ENCODE measurements around the gene SCYL1.
A peak's percentile ranks its signal among the peaks of the same experiment; 100 is the strongest.

SCYL1 gene

GRCh38 chr11:65530157-65530496 is 5.2 kb downstream of the SCYL1 start:
- H3K27me3 ChIP-seq = no peaks in the 10 kb centered on the region
- no peaks in the 10 kb centered on the region for H3K9me3 ChIP-seq
- peaks cover 10 to 11% of the 10 kb centered on the region in 2 experiments for H3K4me1 ChIP-seq (ENCODE audit: control insufficient read depth in 1 of 2, insufficient read depth in 1 of 2, low read depth in 1 of 2, low read length in 1 of 2)
- H3K36me3 ChIP-seq = peaks cover 75% of the 10 kb centered on the region
- peak; percentile 15 for TF ChIP-seq CTCF (IDR thresholded peaks at IDR 0.05)
- no peak overlapping the region for H3K4me3 ChIP-seq (ENCODE audit: low read depth in 1 of 2, low read length in 1 of 2)
- H3K27ac ChIP-seq = no peak overlapping the region

- H3K27me3 ChIP-seq = no peaks in the 10 kb centered on the region
- no peaks in the 10 kb centered on the region for H3K4me1 ChIP-seq (ENCODE audit: control insufficient read depth in 1 of 2, insufficient read depth in 1 of 2, low read depth in 1 of 2, low read length in 1 of 2)
- peaks cover 85% of the 10 kb centered on the region for H3K36me3 ChIP-seq
- no peak for TF ChIP-seq CTCF (IDR thresholded peaks at IDR 0.05)
- no peak overlapping the region for H3K4me3 ChIP-seq (ENCODE audit: low read depth in 1 of 2, low read length in 1 of 2)
- no peak overlapping the region for H3K27ac ChIP-seq
- H3K9me3 ChIP-seq = no peaks in the 10 kb centered on the region
Observed at GRCh38 chr11:65532388-65533064, 7.6 kb downstream of the SCYL1 start.

- TF ChIP-seq CTCF (IDR thresholded peaks at IDR 0.05) = no peak
- no peak overlapping the region for H3K4me3 ChIP-seq (ENCODE audit: low read depth in 1 of 2, low read length in 1 of 2)
- peaks cover 82% of the 10 kb centered on the region for H3K36me3 ChIP-seq
- H3K27ac ChIP-seq = no peak overlapping the region
- peaks cover 7 to 8% of the 10 kb centered on the region in 2 experiments for H3K4me1 ChIP-seq (ENCODE audit: control insufficient read depth in 1 of 2, insufficient read depth in 1 of 2, low read depth in 1 of 2, low read length in 1 of 2)
- H3K27me3 ChIP-seq = no peaks in the 10 kb centered on the region
- no peaks in the 10 kb centered on the region for H3K9me3 ChIP-seq
Observed at GRCh38 chr11:65535102-65535501, 10.2 kb downstream of the SCYL1 start.

- no peaks in the 10 kb centered on the region for H3K9me3 ChIP-seq
- H3K27ac ChIP-seq = no peak overlapping the region
- peaks cover 66% of the 10 kb centered on the region for H3K36me3 ChIP-seq
- H3K4me3 ChIP-seq (ENCODE audit: low read depth in 1 of 2, low read length in 1 of 2) = no peak overlapping the region
- H3K4me1 ChIP-seq (ENCODE audit: control insufficient read depth in 1 of 2, insufficient read depth in 1 of 2, low read depth in 1 of 2, low read length in 1 of 2) = peaks cover 18 to 22% of the 10 kb centered on the region in 2 experiments
- peaks cover 5% of the 10 kb centered on the region for H3K27me3 ChIP-seq
- TF ChIP-seq CTCF (IDR thresholded peaks at IDR 0.05) = no peak
Observed at GRCh38 chr11:65536412-65537295, 11.8 kb downstream of the SCYL1 start.

- Histone ChIP-seq H3K9me3 (no peaks in the 10 kb centered on the region), H3K27me3 (peaks cover 5% of the 10 kb centered on the region), H3K4me1 (ENCODE audit: control insufficient read depth in 1 of 2, insufficient read depth in 1 of 2, low read depth in 1 of 2, low read length in 1 of 2) (peaks cover 19 to 22% of the 10 kb centered on the region in 2 experiments), H3K36me3 (peaks cover 60% of the 10 kb centered on the region), H3K27ac (no peak overlapping the region), H3K4me3 (ENCODE audit: low read depth in 1 of 2, low read length in 1 of 2) (no peak overlapping the region)
- no peak for TF ChIP-seq CTCF (IDR thresholded peaks at IDR 0.05)
Observed at GRCh38 chr11:65537296-65537597, 12.4 kb downstream of the SCYL1 start.
